Smooth muscle cell (in vitro differentiated cells): Measurements from ENCODE around the gene SEC31B. TPM values are rescaled to one million over a fixed set of nuclear protein-coding genes. Genes with fewer than 3 reads are reported as not detected.

Experiments
- DNase-seq: peaks from one replicate; lab custom pipeline; 2025; ENCODE audit not compliant: unreplicated experiment; lab: John Stamatoyannopoulos, UW
- H2AFZ ChIP-seq: fragments of 200-600 bp; sonication (generic); 2 replicates; pipeline ENCODE4 v1.6.0; 2016; ENCODE audit warnings: antibody characterized with exemption, low read depth, mild to moderate bottlenecking
- H3F3A ChIP-seq: fragments of 200-600 bp; sonication (generic); 2 replicates; pipeline ENCODE4 v1.6.0; 2017; ENCODE audit warnings: antibody characterized with exemption, low read depth
- H3K27ac ChIP-seq: fragments of 200-600 bp; sonication (generic); 2 replicates; pipeline ENCODE4 v1.5.1; 2016; ENCODE audit warnings: low read depth, mild to moderate bottlenecking
- H3K27me3 ChIP-seq: fragments of 200-600 bp; sonication (generic); 2 replicates; pipeline ENCODE4 v1.6.1; 2016; ENCODE audit warnings: low read depth, mild to moderate bottlenecking
- H3K36me3 ChIP-seq: fragments of 200-600 bp; sonication (generic); 2 replicates; pipeline ENCODE4 v1.5.1; 2016; ENCODE audit warnings: low read depth
- H3K4me1 ChIP-seq: fragments of 200-600 bp; sonication (generic); 2 replicates; pipeline ENCODE4 v1.5.1; 2016; ENCODE audit warnings: low read depth
- H3K4me2 ChIP-seq: fragments of 200-600 bp; sonication (generic); 2 replicates; pipeline ENCODE4 v1.6.0; 2016; ENCODE audit warnings: mild to moderate bottlenecking
- H3K4me3 ChIP-seq: fragments of 200-600 bp; sonication (generic); 2 replicates; pipeline ENCODE4 v1.5.1; 2016; ENCODE audit warnings: mild to moderate bottlenecking
- H3K79me2 ChIP-seq: fragments of 200-600 bp; sonication (generic); 2 replicates; pipeline ENCODE4 v1.6.0; 2016; ENCODE audit warnings: low read depth, mild to moderate bottlenecking
- H3K9ac ChIP-seq: fragments of 200-600 bp; sonication (generic); 2 replicates; pipeline ENCODE4 v1.6.0; 2016; ENCODE audit warnings: low read depth
- H3K9me3 ChIP-seq: fragments of 200-600 bp; sonication (generic); replicated peaks from 2 replicates; pipeline ENCODE4 v1.5.1; 2016; ENCODE audit warnings: low read depth
- H4K20me1 ChIP-seq: fragments of 200-600 bp; sonication (generic); 2 replicates; pipeline ENCODE4 v1.6.0; 2016; ENCODE audit warnings: low read depth
- WGBS: methylation state at CpG from one replicate; pipeline ENCODE4 v1.1.7; 2016; ENCODE audit warnings: low lambda C conversion rate; 5-methylcytosine and 5-hydroxymethylcytosine counted together
- polyA plus RNA-seq: library from polyadenylated mRNA; unstranded; fragments of >200 nt; fragmentation: Nextera tagmentation; extraction: Ambion mirVana; gene quantifications from 2 replicates; pipeline ENCODE4 v1.2.1, GENCODE V29; 2016
- total RNA-seq: library from RNA; depleted of rRNA; stranded (reverse); fragments of >200 nt; gene quantifications from 2 replicates; pipeline ENCODE4 v1.2.3, GENCODE V29; 2014
- TF ChIP-seq, protein P1 (sequence below): fragments of 200-600 bp; sonication (generic); IDR thresholded peaks from 2 replicates; pipeline ENCODE4 v1.5.1; 2017; ENCODE audit warnings: borderline replicate concordance, mild to moderate bottlenecking, antibody characterized with exemption; ENCODE audit not compliant: insufficient read depth, poor library complexity, severe bottlenecking

The SEC31B gene
- total and polyA plus RNA-seq, 2 experiments from 2014 or later: 4.5 to 6.3 TPM

DNA sequence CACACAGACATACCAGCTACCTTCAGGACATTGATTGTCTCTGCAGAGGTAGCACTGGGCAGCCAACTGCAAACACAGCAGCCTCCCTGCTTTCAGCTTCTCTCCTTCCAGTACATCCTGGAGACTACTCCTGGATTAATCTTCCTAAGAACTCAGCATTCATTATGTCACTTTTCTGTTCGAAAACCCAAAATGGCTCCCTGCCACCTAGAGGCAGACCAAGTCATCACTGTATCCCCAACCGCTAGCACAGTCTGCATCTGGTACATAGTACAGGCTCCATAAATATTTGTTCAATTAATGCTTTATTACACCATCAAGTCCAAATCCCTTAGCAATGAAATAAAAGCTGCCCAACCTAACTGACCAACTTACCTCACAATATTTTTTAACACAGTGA is 5.0 kb upstream of the SEC31B start:
- H3K9ac ChIP-seq: no peak overlapping the region
- H3K79me2 ChIP-seq: peaks cover 22% of the 10 kb centered on the region
- no peak overlapping the region for H3K4me3 ChIP-seq
- 88% methylated on average over 2 of the region's 2 CpGs for WGBS
- no peak overlapping the region for H2AFZ ChIP-seq
- H3K4me1 ChIP-seq: peaks cover 10% of the 10 kb centered on the region
- peaks cover 18% of the 10 kb centered on the region for H4K20me1 ChIP-seq
- TF ChIP-seq, protein P1, sequence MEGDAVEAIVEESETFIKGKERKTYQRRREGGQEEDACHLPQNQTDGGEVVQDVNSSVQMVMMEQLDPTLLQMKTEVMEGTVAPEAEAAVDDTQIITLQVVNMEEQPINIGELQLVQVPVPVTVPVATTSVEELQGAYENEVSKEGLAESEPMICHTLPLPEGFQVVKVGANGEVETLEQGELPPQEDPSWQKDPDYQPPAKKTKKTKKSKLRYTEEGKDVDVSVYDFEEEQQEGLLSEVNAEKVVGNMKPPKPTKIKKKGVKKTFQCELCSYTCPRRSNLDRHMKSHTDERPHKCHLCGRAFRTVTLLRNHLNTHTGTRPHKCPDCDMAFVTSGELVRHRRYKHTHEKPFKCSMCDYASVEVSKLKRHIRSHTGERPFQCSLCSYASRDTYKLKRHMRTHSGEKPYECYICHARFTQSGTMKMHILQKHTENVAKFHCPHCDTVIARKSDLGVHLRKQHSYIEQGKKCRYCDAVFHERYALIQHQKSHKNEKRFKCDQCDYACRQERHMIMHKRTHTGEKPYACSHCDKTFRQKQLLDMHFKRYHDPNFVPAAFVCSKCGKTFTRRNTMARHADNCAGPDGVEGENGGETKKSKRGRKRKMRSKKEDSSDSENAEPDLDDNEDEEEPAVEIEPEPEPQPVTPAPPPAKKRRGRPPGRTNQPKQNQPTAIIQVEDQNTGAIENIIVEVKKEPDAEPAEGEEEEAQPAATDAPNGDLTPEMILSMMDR: no peak
- H3K9me3 ChIP-seq: no peaks in the 10 kb centered on the region
- no peak overlapping the region for H3K27ac ChIP-seq
- no peak overlapping the region for H3K4me2 ChIP-seq
- no peak for DNase-seq
- H3K36me3 ChIP-seq: peaks cover 6% of the 10 kb centered on the region
- peaks cover 8% of the 10 kb centered on the region for H3K27me3 ChIP-seq
- no peaks in the 10 kb centered on the region for H3F3A ChIP-seq

DNA sequence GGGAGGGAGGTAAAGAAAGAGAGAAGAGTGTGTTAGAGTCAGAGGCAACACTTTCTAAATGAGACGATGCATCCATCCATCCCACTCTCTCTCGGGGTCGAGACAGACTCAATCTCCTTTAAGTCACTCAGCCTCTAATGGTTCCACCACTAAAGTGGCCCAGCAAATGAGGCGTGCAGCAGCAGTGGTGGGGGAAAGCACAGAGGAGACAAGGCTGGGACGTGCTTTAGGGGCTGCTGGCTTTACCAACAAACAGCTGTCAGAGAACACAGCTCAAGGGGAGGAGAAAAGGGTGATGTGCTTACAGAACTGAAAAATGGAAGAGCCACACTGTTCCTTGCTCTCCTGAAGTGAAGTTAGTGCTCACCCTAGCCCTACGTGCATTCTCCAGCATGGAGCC is 4.5 kb upstream of the SEC31B start:
- Histone ChIP-seq H3K4me2 (no peak overlapping the region), H3K27ac (no peak overlapping the region), H3K79me2 (peaks cover 18% of the 10 kb centered on the region), H4K20me1 (peaks cover 18% of the 10 kb centered on the region), H3K9me3 (no peaks in the 10 kb centered on the region), H3K4me3 (no peak overlapping the region), H2AFZ (no peak overlapping the region), H3K9ac (no peak overlapping the region), H3K36me3 (peaks cover 6% of the 10 kb centered on the region), H3K4me1 (peaks cover 10% of the 10 kb centered on the region), H3K27me3 (peaks cover 11% of the 10 kb centered on the region), H3F3A (no peaks in the 10 kb centered on the region)
- TF ChIP-seq, protein P1: no peak
- no peak for DNase-seq
- 96% methylated on average over 6 of the region's 6 CpGs for WGBS

DNA sequence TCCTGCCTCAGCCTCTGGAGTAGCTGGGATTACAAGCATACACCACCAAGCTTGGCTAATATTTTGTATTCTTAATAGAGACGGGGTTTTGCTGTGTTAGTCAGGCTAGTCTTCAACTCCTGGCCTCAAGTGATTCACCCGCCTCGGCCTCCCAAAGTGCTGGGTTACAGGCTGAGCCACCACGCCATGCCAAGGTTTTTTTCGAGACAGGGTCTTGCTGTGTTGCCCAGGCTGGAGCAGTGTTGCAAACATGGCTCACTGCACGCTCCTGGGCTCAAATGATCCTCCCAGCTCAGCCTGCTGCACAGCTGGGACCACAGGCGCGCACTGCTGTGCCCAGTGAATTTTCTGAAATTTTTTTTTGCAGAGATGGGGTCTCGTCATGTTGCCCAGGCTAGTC is 3.3 kb upstream of the SEC31B start:
- no peak overlapping the region for H3K9ac ChIP-seq
- peaks cover 12% of the 10 kb centered on the region for H4K20me1 ChIP-seq
- no peaks in the 10 kb centered on the region for H3F3A ChIP-seq
- H3K27ac ChIP-seq: no peak overlapping the region
- peaks cover 4% of the 10 kb centered on the region for H3K4me1 ChIP-seq
- peaks cover 6% of the 10 kb centered on the region for H3K36me3 ChIP-seq
- no peak overlapping the region for H3K4me2 ChIP-seq
- peaks cover 5% of the 10 kb centered on the region for H3K79me2 ChIP-seq
- no peak overlapping the region for H2AFZ ChIP-seq
- peaks cover 16% of the 10 kb centered on the region for H3K27me3 ChIP-seq
- H3K9me3 ChIP-seq: no peaks in the 10 kb centered on the region
- no peak for DNase-seq
- 92% methylated on average over 9 of the region's 9 CpGs for WGBS
- H3K4me3 ChIP-seq: no peak overlapping the region
- TF ChIP-seq, protein P1: no peak

DNA sequence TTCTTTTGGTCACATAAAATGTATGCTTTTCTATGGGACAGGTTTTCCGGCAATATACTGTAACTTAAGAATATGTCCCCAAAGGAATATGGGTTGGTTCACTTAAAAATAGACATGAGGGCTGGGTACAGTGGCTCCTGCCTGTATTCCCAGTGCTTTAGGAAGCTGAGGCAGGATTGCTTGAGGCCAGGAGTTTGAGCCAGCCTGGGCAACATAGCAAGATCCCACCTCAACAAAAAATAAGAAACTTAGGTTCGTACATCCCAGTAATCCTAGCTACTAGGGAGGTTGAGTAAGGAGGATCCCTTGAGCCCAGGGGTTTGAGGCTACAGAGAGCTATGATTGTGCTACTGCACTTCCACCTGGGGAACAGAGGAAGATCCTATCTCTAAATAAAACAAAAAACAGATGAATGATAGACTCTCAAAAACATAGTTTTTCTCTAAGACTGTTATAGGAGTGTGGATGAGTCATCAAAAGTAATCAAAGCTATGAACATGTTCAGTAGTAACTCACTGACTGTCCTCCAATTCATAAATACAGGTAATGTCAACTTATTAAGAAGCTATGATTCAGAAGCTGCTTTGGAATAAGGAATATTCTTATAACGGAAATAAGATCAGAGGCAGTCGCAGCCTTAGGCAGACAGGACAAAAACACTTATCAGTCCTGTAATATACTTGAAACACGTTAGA is 2.6 kb upstream of the SEC31B start:
- H3K79me2 ChIP-seq: no peaks in the 10 kb centered on the region
- peaks cover 4% of the 10 kb centered on the region for H3K4me1 ChIP-seq
- H3K9me3 ChIP-seq: no peaks in the 10 kb centered on the region
- no peaks in the 10 kb centered on the region for H3F3A ChIP-seq
- no peak for DNase-seq
- WGBS: 95% methylated on average over 5 of the region's 5 CpGs
- peaks cover 6% of the 10 kb centered on the region for H3K36me3 ChIP-seq
- no peak overlapping the region for H3K4me2 ChIP-seq
- no peak overlapping the region for H3K27ac ChIP-seq
- H3K4me3 ChIP-seq: no peak overlapping the region
- TF ChIP-seq, protein P1: no peak
- no peak overlapping the region for H3K9ac ChIP-seq
- peaks cover 20% of the 10 kb centered on the region for H3K27me3 ChIP-seq
- H4K20me1 ChIP-seq: peaks cover 9% of the 10 kb centered on the region
- no peak overlapping the region for H2AFZ ChIP-seq
